HL-60/S4 (cell line): Measurements from ENCODE around the gene POTEM.
"Not testable (repeated sequence)": the region's sequence is repeated elsewhere in the genome, so short reads cannot be mapped to it uniquely, and the experiment has no call there.

Experiments used
- in situ Hi-C: fragments of 300-500 bp; cut with MboI; formaldehyde crosslinking; loops from 2 replicates; pipeline ENCODE4 v1.14.3; 2022; ENCODE audit warnings: low sequenced_read_pairs

Gene POTEM

GRCh38 chr14:19036811-19037382 lies 69.7 kb downstream of the POTEM start:
- in situ Hi-C loops, result not testable (repeated sequence)

DNA sequence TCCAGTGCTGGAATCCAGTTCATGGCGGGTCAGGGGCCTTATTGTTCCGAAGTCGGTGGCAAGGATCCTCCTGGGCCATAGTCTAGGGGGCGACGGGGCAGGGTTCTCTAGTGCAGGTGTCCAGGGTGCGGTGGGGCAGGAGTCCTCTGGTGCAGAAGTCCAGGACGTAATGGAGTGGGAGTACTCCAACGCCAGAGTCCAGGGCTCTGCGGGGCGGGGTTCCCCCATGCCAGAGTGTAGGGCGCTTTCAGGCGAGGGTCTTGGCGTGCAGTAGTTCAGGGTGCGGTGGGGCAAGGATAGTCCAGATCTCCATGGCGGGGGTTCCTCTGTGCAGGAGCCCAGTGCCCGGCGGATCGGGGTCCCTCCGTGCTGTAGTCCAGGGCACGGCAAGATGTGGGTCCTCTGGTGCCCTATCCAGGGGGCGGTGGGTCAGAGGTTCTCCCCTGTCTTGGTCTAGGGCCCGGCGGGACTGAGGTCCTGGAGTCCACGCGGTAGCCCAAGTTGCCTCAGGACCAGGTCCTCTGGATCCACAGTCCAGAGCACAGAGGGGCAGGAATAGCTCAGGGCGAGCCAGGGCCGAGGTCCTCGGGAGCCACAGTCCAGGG lies 70.9 kb downstream of the POTEM start:
- in situ Hi-C loops, result not testable (repeated sequence)

DNA sequence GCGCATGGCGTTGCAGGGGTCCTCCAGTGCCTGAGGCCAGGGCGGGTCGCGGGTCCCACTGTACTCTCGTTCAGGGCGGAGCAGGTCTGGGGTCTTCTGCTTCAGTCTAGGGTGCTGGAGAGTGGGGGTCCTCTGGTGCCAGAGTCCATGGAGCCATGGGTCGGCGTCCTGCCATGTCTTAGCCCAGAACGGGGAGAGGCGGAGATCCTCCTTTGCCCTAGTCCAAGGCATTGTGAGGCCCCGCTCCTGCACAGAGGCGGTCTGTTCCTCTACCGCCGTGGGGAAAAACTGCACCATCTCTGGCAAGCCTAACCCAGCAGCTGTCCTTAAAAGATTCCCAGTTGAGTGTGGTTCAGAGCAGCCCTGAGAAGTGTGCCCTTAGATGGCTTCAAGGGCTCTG lies 71.6 kb downstream of the POTEM start:
- in situ Hi-C loops, result not testable (repeated sequence)

DNA sequence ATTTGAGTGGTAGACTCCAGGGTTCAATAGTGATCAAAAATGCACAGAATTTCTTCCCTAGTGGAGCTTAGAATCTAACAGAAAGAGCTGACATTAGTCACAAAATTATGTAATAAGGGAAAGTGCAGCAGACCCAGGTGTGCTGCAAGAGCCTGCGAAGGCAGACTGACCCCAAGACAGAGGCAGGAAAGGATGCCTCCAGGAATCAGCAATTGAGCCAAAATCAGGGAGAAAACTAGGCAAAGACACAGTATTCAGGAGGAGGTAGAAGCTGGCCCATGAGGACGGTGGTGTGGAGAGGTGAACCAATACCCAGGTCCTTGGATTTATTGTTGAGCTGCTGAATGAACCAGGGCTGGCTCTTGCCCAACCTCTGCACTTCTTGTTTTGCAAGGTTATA lies 76.2 kb downstream of the POTEM start:
- in situ Hi-C loops, result not testable (repeated sequence)
